ENCODE measurements around the gene GNG7. TPM values are rescaled to one million over a fixed set of nuclear protein-coding genes. Genes with fewer than 3 reads are reported as not detected.
A peak's percentile ranks its signal among the peaks of the same experiment; 100 is the strongest.
"Not testable (repeated sequence)": the region's sequence is repeated elsewhere in the genome, so short reads cannot be mapped to it uniquely, and the experiment has no call there.

GNG7 gene
- total RNA-seq, 1 experiment from 2014 or later = 0.75 TPM

DNA sequence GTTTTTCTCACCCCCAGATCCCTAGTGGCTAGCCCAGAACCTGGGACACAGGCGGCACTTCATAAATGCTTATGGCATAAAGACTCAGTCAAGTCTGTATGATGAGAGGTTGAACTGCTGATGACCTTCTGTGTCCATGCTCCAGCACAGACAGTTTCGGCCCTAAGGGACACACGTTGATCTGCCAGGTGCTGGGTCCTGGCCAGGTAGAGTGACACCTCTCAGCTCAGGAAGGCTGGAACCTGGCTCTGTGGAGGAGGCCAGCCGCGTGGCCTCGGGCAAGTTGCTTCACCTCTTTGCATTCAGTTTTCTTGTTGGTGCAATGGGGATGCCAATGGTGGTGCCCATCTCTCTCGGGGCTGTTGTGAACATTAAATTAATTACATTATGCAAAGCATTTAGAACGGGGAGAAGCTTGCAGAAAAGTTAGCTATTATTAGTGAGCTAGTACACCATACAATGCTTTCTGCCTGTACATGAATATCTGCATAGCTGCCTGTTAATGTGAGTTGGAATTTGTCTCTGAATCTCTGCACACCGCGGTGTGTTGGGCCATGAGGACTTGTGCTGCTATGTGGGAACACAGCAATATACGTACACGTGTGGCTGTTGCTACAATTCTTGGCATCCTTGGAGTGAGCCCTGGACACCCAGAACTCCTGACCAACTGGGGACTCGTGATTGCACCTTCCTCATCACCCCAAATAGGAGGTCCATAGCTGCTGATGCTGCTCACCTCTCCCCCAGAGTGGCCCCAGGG, 218.1 kb downstream of the GNG7 start:
- no peak for DNase-seq (ENCODE audit: low spot score)

DNA sequence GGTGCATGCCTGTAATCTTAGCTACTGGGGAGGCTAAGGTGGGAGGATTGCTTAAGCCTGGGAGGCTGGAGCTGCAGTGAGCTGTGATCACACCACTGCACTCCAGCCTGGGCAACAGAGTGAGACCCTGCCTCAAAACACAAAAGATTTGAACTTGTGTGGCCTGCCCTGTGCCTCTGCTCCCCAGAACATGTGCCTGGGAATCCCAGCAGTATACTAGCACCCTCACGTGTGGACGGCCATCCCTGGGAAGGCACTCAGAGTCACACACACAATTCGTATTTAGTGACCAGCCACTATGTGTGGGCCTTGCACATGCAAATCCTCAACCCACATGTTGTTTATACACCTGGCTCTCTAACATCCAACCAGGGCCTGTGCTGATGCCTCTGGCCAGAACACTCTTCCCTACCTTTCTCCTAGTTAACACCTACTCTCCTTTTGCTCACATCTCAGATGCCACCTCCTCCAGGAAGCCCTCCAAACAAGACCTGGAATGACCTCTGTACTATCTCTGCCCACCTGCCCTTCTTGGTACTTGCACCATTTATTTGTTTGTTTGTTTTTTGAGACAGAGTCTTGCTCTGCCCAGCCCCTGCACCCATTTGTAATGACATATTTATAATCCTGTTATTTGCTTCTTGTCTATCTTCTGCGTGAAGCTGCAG, 218.9 kb downstream of the GNG7 start:
- no peak for DNase-seq (ENCODE audit: low spot score)

DNA sequence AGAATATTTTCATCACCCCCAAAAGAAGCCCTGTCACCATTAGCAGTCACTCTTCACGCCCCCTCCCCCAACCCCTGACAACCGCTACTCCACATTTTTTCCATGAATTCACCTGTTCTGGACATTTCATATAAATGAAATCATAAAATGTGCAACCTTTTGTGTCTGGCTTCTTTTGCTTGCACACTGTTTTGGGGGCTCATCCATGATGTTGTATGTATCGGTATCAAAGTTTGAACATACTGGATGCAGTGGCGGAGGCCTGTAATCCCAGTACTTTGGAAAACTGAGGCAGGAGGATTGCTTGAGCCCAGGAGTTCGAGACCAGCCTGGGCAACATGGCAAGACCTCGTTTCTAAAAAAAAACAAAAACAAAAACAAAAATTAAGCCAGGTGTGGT, 219.4 kb downstream of the GNG7 start:
- DNase-seq (ENCODE audit: low spot score) = no peak

DNA sequence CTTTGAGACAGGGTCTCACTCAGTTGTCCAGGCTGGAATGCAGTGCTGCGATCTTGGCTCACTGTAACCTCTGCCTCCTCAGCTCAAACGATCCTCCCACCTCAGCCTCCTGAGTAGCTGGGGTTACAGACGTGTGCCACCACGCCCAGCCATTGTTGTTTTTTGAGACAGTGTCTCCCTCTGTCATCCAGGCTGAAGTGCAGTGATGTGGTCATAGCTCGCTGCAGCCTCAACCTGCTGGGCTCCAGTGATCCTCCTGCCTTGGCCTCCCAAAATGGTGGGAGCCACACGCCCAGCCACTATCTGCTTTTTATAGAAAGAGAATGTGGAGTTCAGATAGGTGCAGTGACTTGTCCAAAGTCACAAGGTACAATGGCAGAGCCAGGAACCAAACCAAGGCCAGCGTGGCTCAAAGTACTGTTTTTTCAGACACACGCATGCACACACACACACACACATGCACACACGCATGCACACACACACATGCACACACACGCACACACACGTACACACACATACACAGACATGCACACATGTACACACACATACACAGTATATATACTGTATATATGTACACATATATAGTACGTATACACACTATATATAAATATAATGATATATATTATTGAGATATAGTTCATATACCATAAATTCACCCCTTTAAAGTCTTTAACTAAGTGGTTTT, 220.0 kb downstream of the GNG7 start:
- DNase-seq (ENCODE audit: low spot score) = no peak

DNA sequence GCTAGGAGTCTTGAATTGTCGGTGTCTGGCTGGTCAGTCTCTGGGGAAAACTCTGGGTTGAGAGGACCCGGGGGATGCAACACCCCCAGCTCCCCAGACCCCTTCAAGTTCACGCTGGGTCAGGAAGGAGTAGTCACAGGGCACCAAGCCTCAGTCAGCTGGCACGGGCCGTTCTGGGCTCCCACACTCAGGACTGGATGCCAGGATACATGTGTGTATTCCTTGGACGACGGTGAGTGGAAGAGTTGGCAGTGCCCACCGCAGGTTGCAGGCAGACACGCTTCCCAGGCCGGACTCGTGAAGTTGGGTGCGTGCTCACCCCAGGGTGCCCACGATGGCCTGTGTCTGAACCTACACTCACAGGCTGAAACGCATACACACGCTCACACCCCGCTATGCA, 221.0 kb downstream of the GNG7 start:
- no peak for DNase-seq (ENCODE audit: low spot score)

DNA sequence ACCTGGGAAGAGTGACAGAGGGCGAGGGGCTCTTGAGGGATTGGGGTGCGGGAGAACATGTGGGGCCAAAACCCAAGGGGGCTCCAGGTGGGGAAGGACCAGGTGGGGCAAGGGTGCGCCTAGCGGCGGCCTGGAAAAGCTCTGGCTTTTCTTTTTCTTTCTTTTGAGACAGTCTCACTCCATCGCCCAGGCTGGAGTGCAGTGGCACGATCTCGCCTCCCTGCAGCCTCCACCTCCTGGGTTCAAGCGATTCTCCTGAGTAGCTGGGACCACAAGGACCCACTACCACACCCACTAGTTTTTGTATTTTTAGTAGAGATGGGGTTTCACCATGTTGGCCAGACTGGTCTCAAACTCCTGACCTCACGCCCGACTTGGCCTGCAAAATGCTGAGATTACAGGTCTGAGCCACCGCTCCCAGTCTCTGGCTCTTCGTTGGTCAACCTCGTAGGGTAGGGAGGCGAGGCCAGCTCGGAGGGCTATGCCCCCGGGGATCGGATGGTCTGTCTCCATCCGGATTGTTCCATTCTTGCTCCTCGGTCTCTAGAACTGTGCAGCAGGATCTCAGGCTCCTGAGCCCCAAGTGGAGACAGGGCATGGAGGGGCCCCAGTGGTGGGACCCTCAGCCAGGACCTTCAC, 222.8 kb downstream of the GNG7 start:
- DNase-seq (ENCODE audit: low spot score) = no peak

DNA sequence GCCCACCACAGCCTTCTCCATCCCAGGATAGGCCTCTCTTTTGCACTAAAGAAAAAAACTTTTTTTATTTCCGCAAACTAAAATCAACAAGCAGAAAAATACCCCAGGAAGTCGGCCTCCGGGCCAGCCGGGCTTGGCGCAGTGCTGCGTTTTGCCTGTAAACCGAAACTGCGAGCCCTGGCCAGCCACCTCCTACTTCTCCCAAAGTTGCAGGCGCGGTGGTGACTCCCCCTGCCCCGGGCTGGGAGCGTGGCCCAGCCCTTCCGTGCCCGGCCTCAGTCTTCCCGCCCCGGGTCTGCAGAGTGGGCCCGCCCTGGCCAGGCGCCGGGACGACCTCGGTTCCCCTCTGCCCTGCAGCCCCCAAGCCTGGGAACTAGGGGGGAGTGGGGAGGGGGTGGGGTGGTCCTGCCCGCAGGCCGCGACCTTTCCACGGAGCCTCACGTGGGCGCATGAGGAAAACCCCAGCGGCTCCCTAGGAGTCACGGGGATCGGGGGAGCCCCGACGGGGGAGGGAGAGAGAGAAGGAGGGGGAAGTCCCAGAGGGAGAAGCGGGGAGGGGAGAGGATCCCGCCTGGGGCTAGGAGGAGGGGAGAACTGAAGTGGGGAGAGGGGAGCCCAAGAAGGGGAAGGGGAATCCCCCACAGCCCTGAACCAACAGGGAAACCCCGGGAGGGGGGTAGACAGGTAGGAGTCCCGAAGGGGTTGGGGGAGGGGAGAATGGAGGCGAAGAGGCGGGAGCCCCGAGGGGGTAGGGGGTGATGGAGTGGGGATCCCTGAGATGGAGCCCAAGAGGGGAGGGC, 223.5 kb downstream of the GNG7 start:
- peak; percentile 64 for DNase-seq (ENCODE audit: low spot score)

DNA sequence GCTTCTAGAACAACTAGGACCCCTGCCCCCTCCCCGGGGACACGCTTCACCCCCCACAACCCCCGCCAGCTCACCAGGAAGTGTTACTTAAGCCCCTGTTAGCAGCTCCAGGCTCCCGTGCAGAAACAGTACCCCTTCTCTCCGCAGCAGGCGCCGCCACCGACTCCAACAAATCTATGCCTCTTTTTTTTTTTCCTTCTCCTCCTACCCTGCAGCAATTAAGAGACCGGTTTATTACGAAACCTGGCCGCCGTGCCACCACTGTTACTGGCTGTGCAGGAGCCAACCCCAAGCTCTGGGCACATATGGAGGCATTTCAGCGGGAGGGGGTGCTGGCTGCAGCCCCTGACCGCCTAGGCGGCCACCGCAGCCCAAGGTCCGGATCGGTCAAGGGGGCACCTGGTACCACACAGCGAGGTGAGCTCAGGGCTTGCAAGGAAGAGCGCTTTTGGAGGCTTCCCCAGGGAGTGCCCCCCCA, 224.2 kb downstream of the GNG7 start:
- DNase-seq (ENCODE audit: low spot score) = peak; percentile 89

DNA sequence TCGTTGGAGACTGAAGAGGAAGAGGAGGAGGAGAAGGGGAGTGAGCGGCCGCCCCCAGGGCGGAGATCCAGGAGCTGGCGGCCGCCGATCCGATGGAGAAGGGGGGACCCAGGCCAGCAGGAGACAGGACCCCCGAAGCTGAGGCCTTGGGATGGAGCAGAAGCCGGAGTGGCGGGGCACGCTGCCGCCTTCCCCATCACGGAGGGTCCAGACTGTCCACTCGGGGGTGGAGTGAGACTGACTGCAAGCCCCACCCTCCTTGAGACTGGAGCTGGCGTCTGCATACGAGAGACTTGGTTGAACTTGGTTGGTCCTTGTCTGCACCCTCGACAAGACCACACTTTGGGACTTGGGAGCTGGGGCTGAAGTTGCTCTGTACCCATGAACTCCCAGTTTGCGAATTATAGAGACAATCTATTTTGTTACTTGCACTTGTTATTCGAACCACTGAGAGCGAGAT, 224.7 kb downstream of the GNG7 start:
- DNase-seq (ENCODE audit: low spot score) = no peak

DNA sequence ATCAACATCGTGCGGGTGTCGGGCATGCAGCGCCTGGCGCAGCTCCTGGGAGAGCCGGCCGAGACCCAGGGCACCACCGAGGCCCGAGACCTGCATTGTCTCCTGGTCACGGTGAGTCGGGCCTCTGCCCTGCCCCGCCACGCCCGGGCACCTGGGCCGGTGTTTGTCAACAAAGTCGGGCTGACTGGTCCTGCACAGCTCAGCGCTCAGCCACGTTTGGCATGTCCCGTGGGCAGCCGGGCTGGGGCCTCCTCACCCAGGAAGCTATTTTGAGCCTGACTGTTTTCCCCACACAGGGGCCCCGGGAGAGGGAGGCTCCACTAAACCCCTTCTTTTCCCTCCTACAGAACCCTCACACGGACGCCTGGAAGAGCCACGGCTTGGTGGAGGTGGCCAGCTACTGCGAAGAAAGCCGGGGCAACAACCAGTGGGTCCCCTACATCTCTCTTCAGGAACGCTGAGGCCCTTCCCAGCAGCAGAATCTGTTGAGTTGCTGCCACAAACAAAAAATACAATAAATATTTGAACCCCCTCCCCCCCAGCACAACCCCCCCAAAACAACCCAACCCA, 225.3 kb downstream of the GNG7 start:
- DNase-seq (ENCODE audit: low spot score) = no peak

DNA sequence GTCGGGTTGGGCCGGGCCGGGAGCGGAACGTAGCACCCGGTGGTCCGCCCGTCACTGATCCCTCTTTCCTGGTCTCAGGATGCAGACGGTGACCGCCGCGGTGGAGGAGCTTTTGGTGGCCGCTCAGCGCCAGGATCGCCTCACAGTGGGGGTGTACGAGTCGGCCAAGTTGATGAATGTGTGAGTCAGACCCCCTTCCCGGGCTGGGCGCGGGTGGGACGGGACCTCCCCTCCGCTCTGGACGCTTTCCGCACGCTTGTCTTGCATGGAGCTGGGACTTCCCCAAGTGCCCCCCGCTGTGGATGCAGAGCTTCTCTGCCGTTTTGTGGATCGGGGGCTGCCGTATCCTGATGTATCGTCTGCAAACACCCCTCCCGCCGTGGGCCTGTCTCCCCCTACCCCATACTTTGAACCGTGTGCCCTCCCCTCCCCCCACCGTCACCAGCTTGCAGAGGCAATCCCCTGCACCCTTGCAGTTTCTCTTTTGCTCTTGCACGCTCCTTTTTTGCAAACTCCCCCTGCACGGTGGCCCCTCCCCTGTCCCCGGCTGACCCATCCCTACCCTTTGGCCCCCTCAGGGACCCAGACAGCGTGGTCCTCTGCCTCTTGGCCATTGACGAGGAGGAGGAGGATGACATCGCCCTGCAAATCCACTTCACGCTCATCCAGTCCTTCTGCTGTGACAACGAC, 225.9 kb downstream of the GNG7 start:
- no peak for DNase-seq (ENCODE audit: low spot score)

DNA sequence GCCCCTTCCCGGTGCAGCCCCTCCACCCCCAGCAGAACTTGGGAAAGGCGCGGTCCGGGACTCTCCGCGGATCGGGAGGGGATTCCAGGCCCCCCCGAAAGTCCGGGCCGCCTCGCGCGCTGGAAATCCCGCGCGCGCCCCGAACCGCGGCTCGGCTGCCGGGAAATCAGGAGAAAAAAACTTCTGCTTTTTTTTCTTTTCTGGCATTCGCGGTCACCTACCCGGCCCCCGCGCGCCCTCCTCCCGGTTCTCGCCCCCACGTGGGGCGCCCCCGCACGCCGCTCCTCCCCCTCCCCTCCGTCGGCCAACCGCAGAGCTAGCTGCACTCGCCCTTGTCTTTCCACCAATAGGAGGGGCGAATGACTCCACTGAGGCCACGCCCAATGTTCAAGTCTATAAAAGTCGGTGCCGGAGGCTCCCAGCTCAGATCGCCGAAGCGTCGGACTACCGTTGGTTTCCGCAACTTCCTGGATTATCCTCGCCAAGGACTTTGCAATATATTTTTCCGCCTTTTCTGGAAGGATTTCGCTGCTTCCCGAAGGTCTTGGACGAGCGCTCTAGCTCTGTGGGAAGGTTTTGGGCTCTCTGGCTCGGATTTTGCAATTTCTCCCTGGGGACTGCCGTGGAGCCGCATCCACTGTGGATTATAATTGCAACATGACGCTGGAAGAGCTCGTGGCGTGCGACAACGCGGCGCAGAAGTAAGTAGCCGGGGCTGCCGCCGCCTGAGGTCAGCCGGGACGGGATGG, 226.6 kb downstream of the GNG7 start, which contains the start of gene GADD45B:
TSS of gene GADD45B (plus strand) at position 426 of the 749 bp plus-strand sequence. CDS start at position 658, 232 bp downstream.
- peak; percentile 96 for DNase-seq (ENCODE audit: low spot score)

DNA sequence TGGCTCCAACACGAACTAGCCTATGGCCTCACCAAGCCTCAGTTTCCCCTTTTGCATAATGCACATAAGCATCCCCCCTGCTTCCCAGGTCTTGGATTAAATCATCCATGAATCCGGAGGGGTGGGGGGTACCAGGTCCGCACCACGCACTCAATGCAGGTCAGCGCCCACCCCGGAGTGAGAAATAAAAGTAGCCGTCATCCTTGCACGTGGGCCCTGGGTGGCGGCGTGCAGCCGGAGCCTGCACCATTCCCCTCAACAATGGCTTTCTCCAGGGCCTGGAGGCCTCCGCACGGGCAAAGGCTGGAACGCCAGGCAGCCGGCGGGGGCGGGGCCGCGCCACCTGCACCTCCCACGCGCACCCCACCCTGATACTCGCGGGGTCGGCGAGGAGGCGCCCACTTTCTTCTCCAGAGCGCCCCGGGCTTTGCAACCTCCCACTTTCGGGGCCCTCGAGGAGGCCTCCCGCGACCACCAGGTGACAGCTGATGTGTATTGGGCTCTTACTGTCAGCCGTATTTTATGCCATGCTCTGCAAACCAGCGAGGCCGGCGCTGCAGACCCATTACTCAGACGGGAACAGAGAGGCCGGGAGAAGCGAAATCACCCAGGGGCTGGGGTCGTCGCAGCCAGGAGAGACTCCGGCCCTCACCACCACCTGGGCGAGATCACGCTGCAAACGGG, 227.3 kb downstream of the GNG7 start:
- peak; percentile 54 for DNase-seq (ENCODE audit: low spot score)

DNA sequence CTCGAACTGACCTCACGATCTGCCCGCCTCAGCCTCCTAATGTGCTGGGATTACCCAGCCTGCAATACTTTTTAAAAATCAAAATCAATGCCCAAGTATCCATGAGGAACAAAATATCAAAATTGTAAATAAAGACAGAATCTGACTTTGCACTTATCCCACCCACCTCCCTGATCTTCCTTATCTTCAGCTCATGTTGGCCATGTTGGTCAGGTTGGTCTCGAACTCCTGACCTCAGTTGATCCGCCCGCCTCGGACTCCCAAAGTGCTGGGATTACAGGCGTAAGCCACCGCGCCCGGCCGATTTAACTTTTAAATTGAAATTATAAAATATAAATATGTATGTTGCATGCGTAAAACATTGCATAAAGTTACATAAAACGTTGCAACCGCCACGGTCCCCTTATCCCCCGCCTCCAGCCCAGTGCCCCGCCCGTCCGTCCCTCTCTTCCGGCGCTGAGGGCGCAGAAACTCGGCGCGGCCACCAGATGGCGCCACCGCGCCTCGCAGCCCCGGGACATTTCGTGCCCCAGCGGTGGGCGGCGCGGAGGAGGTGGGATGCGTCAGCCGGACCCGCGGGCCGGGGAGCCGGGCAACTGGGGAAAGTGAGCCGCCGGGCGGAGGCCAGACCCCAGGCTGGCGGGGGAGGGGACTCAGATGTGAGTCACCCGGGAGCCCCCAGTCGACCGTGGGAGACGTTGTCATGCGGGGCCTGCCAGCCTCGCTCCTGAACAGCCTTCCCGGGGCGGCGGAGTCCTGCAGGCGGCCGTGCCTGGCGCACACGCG, 228.1 kb downstream of the GNG7 start:
- peak; percentile 71 for DNase-seq (ENCODE audit: low spot score)

DNA sequence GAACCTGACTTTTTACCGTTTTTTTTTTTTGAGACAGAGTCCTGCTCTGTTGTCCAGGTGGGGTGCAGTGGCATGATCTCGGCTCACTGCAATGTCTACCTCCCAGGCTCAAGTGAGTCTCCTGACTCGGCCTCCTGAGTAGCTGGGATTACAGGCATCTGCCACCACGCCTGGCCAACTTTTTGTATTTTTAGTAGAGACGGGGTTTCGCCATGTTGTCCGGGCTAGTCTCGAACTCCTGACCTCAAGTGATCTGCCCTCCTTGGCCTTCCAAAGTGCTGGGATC, 232.6 kb downstream of the GNG7 start:
- not testable (repeated sequence) for DNase-seq (ENCODE audit: low spot score)

DNA sequence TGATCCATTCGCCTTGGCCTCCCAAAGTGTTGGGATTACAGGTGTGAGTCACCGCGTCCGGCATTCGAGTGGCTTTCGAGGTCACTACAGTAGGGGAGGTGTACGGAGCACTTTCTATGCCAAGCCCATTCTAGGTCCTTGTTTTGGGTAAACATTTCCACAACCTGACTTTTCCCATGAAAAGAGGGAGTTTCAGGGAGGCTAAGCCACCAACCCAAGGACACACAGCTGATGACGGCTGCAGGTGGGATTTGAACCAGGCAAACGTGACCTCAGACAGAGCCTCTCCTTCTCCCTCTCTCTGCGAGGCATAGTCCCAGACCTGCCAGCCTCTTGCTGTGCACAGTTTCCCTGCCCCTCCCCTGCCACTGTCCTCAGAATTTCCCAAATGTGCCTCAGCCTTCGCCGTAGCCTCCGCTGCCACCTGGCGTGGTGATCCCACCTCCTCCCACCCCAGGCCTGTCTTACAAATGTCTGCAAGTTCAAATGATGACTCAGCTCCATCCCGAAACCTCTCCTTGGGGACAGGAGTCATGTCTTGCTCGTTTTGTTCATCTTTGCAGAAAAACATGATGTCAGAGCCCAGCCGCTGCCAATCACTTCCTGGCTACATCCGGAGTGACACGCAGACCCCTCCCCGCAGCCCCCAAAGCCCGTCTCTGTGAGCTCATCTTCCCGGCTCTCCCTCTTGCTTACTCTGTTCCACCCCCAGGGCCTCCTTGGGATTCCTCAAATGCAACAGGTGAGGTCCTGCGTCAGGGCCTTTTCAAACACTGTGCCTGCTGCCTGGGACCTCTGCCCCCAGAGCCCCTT, 233.2 kb downstream of the GNG7 start:
- DNase-seq (ENCODE audit: low spot score) = peak; percentile 82

DNA sequence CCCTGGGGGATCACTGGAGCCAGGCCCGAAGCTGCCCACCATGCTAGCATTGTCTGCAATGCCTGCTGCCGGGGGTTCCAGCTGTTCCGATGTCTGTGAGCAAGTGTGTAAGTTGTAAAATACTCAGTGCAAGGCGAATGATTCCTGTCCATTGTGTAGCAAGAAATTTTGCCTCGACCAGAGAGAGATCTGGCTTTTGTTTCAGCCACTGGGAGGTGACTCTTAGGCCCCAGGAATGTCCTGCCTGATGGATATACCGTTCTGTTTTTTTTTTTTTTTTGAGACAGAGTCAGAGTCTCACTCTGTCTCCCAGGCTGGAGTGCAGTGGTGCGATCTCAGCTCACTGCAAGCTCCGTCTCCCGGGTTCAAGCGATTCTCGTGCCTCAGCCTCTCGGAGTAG, 233.9 kb downstream of the GNG7 start:
- no peak for DNase-seq (ENCODE audit: low spot score)

Data from H4 (cell line).